IPS DF 6.9 (cell line): Measurements from ENCODE around the gene CASTOR2.
"Not testable (repeated sequence)": the region's sequence is repeated elsewhere in the genome, so short reads cannot be mapped to it uniquely, and the experiment has no call there.

Source experiments
- DNase-seq: peaks from one replicate; pipeline ENCODE4 v3.0.0-alpha.2; 2013; ENCODE audit warnings: low read depth, low spot score
- H3K27ac ChIP-seq: one replicate; pipeline ENCODE4 v1.5.1; 2013; ENCODE audit warnings: low read length, control low read depth
- H3K27me3 ChIP-seq: 2 replicates; pipeline ENCODE4 v1.6.1; 2013; ENCODE audit warnings: mild to moderate bottlenecking, low read length; ENCODE audit not compliant: control insufficient read depth, insufficient read depth
- H3K36me3 ChIP-seq: 2 replicates; pipeline ENCODE4 v1.6.1; 2013; ENCODE audit warnings: low read length; ENCODE audit not compliant: control insufficient read depth, insufficient read depth
- H3K4me1 ChIP-seq: 2 replicates; pipeline ENCODE4 v1.6.1; 2013; ENCODE audit warnings: low read length; ENCODE audit not compliant: control insufficient read depth, insufficient read depth
- H3K4me3 ChIP-seq: 2 replicates; pipeline ENCODE4 v1.5.1; 2013; ENCODE audit warnings: mild to moderate bottlenecking, low read length
- H3K9me3 ChIP-seq: 2 replicates; pipeline ENCODE4 v1.6.1; 2013; ENCODE audit warnings: low read length, inconsistent platforms; ENCODE audit not compliant: control insufficient read depth, insufficient read depth
- WGBS: extraction: QIAGEN DNeasy Blood & Tissue Kit; methylation state at CpG from one replicate; pipeline ENCODE4 v1.1.7; 2013; ENCODE audit warnings: mixed read lengths, missing lambda C conversion rate; ENCODE audit not compliant: insufficient read length, insufficient coverage; 5-methylcytosine and 5-hydroxymethylcytosine counted together

CASTOR2 gene

DNA sequence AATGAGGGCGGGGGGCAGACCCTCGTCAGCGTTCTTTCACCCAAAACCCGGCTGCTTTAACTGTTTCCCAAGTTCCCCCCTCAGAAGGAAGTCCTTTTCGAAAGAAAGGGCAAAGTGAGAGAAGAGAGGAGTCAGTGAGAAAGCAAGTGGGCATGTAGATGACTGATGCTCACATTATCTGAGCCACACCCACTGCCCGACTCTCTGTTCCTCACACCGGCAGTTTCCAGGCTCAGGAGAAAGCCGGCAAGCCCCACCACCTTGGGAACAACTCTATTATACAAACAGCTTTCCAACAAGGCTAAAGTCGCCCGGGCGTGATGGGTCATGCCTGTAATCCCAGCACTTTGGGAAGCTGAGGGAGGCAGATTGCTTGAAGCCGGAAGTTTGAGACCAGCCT lies 86.0 kb downstream of the CASTOR2 start:
- no peak for DNase-seq
- Histone ChIP-seq H3K4me1 (no peaks in the 10 kb centered on the region), H3K27me3 (no peaks in the 10 kb centered on the region), H3K9me3 (no peaks in the 10 kb centered on the region), H3K4me3 (no peak overlapping the region), H3K36me3 (peaks cover 22% of the 10 kb centered on the region), H3K27ac (no peak overlapping the region)
- WGBS, result no CpG with 5 or more reads among the region's 12 CpGs

DNA sequence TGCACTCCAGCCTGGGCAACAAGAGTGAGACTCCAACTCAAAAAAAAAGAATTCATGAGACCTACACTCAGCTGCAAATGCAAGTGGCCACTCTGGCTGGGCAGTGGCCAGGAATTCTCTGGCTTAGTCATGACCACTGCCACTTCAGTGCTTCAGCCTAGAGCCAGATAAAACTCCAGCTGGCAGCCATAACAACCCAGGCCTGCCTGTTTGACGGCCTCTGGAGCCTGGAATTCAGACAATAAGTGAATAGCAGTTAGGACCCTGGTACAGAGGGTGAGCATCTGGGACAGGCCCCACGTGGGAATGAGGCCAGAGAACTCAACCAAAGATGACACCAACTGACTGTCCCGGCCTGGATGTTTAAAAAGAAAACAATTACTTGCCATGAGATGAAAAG lies 90.2 kb downstream of the CASTOR2 start:
- no CpG with 5 or more reads among the region's 3 CpGs for WGBS
- peaks cover 25% of the 10 kb centered on the region for H3K36me3 ChIP-seq

DNA sequence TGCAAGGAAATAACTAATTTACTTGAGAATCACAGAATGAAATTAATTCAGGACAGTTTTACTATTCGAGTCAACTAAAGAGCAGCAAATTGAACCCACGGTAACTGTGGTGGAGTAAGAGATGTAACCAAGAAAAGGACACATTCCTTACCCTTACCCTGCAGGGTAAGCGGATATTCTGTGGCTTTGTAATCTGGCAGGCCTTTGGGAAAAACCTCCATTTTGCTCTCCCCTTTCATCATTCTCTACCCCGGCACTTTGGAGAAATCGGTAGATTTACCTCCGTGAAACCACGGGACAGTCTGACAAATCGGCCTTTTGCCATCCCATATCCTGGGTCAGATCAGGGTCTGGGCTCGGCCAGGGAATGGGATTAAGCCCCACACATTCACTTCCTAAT lies 90.7 kb downstream of the CASTOR2 start:
- no peak for DNase-seq
- no CpG with 5 or more reads among the region's 9 CpGs for WGBS
- peaks cover 25% of the 10 kb centered on the region for H3K36me3 ChIP-seq
- no peak overlapping the region for H3K27ac ChIP-seq
- H3K9me3 ChIP-seq, result no peaks in the 10 kb centered on the region
- H3K27me3 ChIP-seq, result no peaks in the 10 kb centered on the region
- H3K4me1 ChIP-seq, result no peaks in the 10 kb centered on the region
- H3K4me3 ChIP-seq, result no peak overlapping the region

More for the DNA sequence above, 90.2 kb downstream of the CASTOR2 start:
- H3K9me3 ChIP-seq, result no peaks in the 10 kb centered on the region
- H3K4me1 ChIP-seq, result no peaks in the 10 kb centered on the region
- no peak for DNase-seq
- H3K4me3 ChIP-seq, result no peak overlapping the region
- no peak overlapping the region for H3K27ac ChIP-seq
- H3K27me3 ChIP-seq, result no peaks in the 10 kb centered on the region

DNA sequence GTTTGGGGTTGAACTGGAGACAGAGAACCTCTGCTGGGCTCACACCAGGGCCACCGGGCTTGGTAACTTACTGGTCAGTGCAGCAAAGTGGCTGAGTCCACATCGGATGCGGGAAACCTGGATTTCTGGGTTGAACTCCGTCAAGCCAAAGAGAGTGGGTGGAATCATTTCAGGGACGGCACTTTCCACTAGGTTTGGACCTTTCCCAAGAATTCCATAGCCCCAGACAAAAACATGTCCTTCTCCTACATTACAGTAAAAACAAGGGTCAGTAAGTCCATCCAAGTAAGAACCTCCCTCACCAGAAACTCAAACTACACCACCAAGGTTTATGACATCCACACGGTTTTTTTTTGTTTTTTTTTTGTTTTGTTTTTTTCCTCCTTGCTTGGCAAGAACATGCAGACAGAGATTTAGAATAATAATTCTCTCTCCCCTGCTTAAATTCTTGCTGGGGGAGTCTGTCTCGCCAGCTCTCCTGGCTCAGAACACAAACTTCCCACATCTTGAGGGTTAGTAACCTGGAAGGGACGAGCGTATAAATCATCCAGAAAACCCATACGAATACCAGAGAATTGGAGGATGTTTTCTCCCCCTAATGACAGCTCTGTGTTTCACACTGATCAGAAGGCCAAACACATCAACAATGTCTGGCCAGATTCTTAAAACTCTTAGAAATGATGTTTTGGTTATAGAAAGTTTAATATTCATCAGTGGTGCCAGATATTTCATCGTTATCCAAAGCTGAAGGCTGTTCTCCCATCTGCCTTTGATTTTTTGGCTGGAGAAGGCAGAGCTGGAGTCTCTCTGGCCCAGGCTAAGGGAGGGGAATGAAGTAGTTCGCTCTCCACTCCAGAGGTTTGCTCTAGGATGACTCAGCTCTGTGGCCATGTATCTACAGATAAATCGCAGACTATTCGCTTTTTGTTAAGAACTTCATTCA lies 91.6 kb downstream of the CASTOR2 start:
- no peak overlapping the region for H3K4me3 ChIP-seq
- H3K36me3 ChIP-seq, result peaks cover 25% of the 10 kb centered on the region
- DNase-seq, result no peak
- no peak overlapping the region for H3K27ac ChIP-seq
- no peaks in the 10 kb centered on the region for H3K27me3 ChIP-seq
- no peaks in the 10 kb centered on the region for H3K9me3 ChIP-seq
- WGBS, result no CpG with 5 or more reads among the region's 14 CpGs
- no peaks in the 10 kb centered on the region for H3K4me1 ChIP-seq

DNA sequence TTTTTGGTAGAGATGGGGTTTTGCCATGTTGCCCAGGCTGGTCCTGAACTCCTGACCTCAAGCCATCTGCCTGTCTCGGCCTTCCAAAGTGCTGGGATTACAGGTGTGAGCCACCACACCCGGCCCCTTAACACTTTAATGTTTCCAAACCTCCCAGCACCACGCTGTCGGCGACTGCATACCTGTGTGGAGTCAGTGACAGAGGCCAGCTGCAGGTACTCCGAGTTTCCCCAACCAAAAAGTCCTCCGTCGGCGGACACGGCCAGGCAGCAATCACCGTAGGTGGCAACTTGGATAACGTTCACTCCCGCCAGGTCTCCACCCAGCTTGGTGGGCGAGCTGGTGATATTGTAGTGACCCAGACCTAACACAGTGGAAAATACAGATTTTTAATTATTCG lies 93.9 kb downstream of the CASTOR2 start:
- no peaks in the 10 kb centered on the region for H3K9me3 ChIP-seq
- no peak overlapping the region for H3K4me3 ChIP-seq
- no peak overlapping the region for H3K27ac ChIP-seq
- H3K4me1 ChIP-seq, result no peaks in the 10 kb centered on the region
- no CpG with 5 or more reads among the region's 15 CpGs for WGBS
- H3K27me3 ChIP-seq, result no peaks in the 10 kb centered on the region
- H3K36me3 ChIP-seq, result peaks cover 24% of the 10 kb centered on the region
- DNase-seq, result no peak

DNA sequence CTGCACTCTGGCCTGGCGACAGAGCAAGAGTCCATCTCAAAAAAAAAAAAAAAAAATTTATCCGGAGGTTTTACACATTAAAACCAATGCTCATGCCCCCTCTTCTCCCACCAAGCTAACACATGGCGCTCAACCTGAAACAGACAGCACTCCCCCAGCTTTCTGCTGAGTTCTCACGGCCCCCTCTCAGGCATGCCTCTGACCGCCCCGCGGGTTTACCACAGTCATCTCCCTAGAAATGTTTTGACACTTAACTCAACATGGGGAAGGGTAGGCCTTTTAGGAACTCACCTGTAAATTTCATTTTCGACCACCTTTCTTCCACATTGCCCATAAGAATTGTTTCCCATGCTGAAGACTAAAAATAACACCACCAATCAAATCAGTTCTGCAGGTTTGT lies 99.8 kb downstream of the CASTOR2 start:
- H3K9me3 ChIP-seq, result no peaks in the 10 kb centered on the region
- peaks cover 21% of the 10 kb centered on the region; the same call in 1 of the 2 replicates for H3K36me3 ChIP-seq
- no peak overlapping the region for H3K27ac ChIP-seq
- 100% methylated on average over 1 of the region's 8 CpGs for WGBS
- H3K4me3 ChIP-seq, result no peak overlapping the region
- DNase-seq, result no peak
- H3K27me3 ChIP-seq, result no peaks in the 10 kb centered on the region
- no peaks in the 10 kb centered on the region for H3K4me1 ChIP-seq

DNA sequence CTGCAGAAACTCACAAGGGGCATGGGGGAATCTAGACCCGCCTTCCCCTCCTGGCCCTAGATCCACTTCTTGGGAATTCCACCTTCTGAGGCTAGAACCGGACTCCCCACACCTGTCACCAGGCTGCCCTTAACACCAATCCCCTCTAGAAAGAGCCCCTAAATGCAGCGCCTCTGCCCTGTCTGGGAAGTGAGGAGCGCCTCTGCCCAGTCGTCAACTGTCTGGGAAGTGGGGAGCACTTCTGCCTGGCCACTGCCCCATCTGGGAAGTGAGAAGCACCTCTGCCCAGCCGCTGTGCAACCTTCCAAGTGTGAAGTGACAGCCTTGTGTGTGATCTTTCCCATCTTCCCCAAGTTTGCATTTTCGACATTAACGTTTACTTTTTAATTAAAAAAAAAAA lies 100.3 kb downstream of the CASTOR2 start:
- no peak for DNase-seq
- Histone ChIP-seq H3K4me1 (no peaks in the 10 kb centered on the region), H3K4me3 (no peak overlapping the region), H3K9me3 (no peaks in the 10 kb centered on the region), H3K27me3 (no peaks in the 10 kb centered on the region), H3K36me3 (peaks cover 23% of the 10 kb centered on the region; the same call in 1 of the 2 replicates), H3K27ac (no peak overlapping the region)
- WGBS, result no CpG with 5 or more reads among the region's 8 CpGs

DNA sequence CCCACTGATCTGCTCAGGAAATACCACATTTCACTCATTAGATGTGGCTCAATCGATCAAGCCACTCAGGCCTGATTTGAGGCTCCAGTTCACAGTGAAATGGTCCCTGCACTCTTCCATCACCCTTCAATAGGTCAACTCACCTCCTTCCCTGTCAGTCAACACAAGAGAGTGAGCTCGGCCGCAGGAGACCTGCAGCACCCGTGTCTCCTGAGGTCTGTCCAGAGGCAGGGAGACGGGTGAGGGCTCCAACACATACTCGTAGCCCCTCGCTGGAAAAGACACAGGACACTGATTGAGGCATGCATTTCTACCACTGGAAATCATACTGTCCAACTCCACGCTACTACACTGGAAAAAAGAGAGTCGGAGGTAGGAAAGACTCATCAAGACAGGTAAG lies 102.0 kb downstream of the CASTOR2 start:
- H3K36me3 ChIP-seq, result peaks cover 19% of the 10 kb centered on the region; the same call in 1 of the 2 replicates
- no CpG with 5 or more reads among the region's 9 CpGs for WGBS
- DNase-seq, result no peak
- no peak overlapping the region for H3K4me3 ChIP-seq
- no peaks in the 10 kb centered on the region for H3K4me1 ChIP-seq
- no peaks in the 10 kb centered on the region for H3K27me3 ChIP-seq
- no peak overlapping the region for H3K27ac ChIP-seq
- no peaks in the 10 kb centered on the region for H3K9me3 ChIP-seq

- no CpG with 5 or more reads among the region's 9 CpGs for WGBS
- H3K36me3 ChIP-seq, result 0 out of 2 replicates have a peak, but pooled peaks cover 3% of the 10 kb centered on the region
Measured at GRCh38 chr7:75072981-75073283, 108.4 kb downstream of the CASTOR2 start.

DNA sequence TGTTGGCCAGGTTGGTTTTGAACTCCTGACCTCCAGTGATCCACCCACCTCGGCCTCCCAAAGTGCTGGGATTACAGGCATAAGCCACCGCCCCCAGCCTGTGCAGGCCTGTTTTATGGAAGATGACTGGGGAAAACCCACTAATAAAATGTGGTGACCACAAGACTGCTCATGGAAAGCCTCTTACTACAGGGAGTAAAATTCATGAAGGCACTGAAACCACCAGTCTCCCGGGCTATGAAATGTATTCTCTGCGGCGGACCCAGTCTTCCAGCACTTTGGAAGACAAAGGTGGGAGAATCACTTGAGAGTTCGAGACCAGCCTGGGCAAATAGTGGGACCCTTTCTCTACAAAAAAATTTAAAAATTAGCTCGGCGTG lies 109.7 kb downstream of the CASTOR2 start:
- not testable (repeated sequence) for H3K36me3 ChIP-seq, H3K27ac ChIP-seq, H3K4me3 ChIP-seq, DNase-seq, H3K4me1 ChIP-seq, H3K27me3 ChIP-seq, H3K9me3 ChIP-seq
- WGBS, result no CpG with 5 or more reads among the region's 8 CpGs

More at GRCh38 chr7:75072981-75073283, 108.4 kb downstream of the CASTOR2 start:
- no peaks in the 10 kb centered on the region for H3K9me3 ChIP-seq
- peak overlapping the region; percentile 84 for H3K4me3 ChIP-seq
- DNase-seq, result no peak
- H3K27ac ChIP-seq, result no peak overlapping the region
- no peaks in the 10 kb centered on the region for H3K27me3 ChIP-seq
- no peaks in the 10 kb centered on the region for H3K4me1 ChIP-seq
